Vagina (tissue), 2 donors: Measurements from ENCODE around the gene SCUBE1. TPM values are rescaled to one million over a fixed set of nuclear protein-coding genes. Genes with fewer than 3 reads are reported as not detected.
"Not testable (repeated sequence)": the region's sequence is repeated elsewhere in the genome, so short reads cannot be mapped to it uniquely, and the experiment has no call there.

Experiments used
- DNase-seq, 2 donors: peaks; one replicate each; pipeline ENCODE4 v3.0.0-alpha.2; 2017; ENCODE audit errors: extremely low spot score in 2 of 2
- H3K27ac ChIP-seq: fragments of 200-600 bp; sonication (generic); one replicate; pipeline ENCODE4 v1.5.1; 2019
- H3K27me3 ChIP-seq: fragments of 200-600 bp; sonication (generic); one replicate; pipeline ENCODE4 v1.5.1; 2019
- H3K36me3 ChIP-seq, 2 donors: fragments of 200-600 bp; sonication (generic); one replicate each; pipeline ENCODE4 v1.5.1; 2017 to 2019
- H3K4me1 ChIP-seq: fragments of 200-600 bp; sonication (generic); one replicate; pipeline ENCODE4 v1.5.1; 2019
- H3K4me3 ChIP-seq, 2 donors: fragments of 200-600 bp; sonication (generic); 1 replicate in 1 of 2; 2 replicates in 1 of 2; pipeline ENCODE4 v1.5.1; 2016 to 2019
- H3K9me3 ChIP-seq: fragments of 200-600 bp; sonication (generic); one replicate; pipeline ENCODE4 v1.5.1; 2019
- POLR2A ChIP-seq, 2 donors: fragments of 450-650 bp; IDR thresholded peaks; one replicate each; pipeline ENCODE4 v1.6.1; 2017; ENCODE audit warnings: antibody characterized with exemption in 2 of 2, mild to moderate bottlenecking in 2 of 2, moderate library complexity in 2 of 2
- POLR2AphosphoS5 ChIP-seq, 2 donors: sonication (generic); formaldehyde crosslinking; IDR thresholded peaks; one replicate each; pipeline ENCODE4 v1.9.0; 2017; ENCODE audit warnings: antibody characterized with exemption in 2 of 2, mild to moderate bottlenecking in 2 of 2, low read depth in 1 of 2; ENCODE audit not compliant: insufficient read depth in 1 of 2
- intact Hi-C: fragments of 100-400 bp; cut with DNase I; formaldehyde crosslinking; loops from one replicate; pipeline ENCODE4 v1.15.1; 2023
- total RNA-seq: library from RNA; depleted of rRNA; stranded (reverse); fragments of >200 nt; gene quantifications from one replicate; pipeline ENCODE4 v1.2.3, GENCODE V29; 2016
- TF ChIP-seq, protein P1 (sequence below), 3 experiments: fragments of 450-650 bp in 2 of 3; fragments of 200-600 bp in 1 of 3; sonication (generic) in 1 of 3; IDR thresholded peaks; one replicate each; pipeline ENCODE4 v1.5.1; 2017 to 2019; ENCODE audit warnings: antibody characterized with exemption in 3 of 3, mild to moderate bottlenecking in 2 of 3, moderate library complexity in 2 of 3

The SCUBE1 gene
- total RNA-seq, 1 donor from 2014 or later: 6.9 TPM

DNA sequence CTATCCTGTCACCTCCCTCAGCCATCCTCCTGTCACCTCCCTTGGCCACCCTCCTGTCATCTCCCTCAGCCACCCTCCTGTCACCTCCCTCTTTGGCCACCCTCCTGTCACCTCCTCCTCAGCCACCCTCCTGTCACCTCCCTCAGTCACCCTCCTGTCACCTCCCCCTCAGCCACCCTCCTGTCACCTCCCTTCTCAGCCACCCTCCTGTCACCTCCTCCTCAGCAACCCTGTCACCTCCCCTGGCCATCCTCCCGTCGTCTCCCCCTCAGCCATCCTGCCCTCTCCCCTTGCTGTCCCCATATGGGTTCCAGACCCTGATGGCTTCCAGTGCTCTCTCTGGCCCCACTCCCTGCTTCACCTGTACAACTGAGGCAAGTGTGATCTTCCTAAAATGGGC is 61.8 kb downstream of the SCUBE1 start:
- Histone ChIP-seq H3K4me3 (no peak overlapping the region), H3K27ac (no peak overlapping the region), H3K4me1 (no peaks in the 10 kb centered on the region), H3K27me3 (no peaks in the 10 kb centered on the region), H3K36me3 (no peaks in the 10 kb centered on the region), H3K9me3 (no peaks in the 10 kb centered on the region)
- DNase-seq: no peak
- intact Hi-C loops: no loop called here
- TF ChIP-seq POLR2A (IDR thresholded peaks at IDR 0.05) (no peak), POLR2AphosphoS5 (IDR thresholded peaks at IDR 0.05; ENCODE audit: insufficient read depth in 1 of 2, low read depth in 1 of 2) (no peak)
- TF ChIP-seq, protein P1, sequence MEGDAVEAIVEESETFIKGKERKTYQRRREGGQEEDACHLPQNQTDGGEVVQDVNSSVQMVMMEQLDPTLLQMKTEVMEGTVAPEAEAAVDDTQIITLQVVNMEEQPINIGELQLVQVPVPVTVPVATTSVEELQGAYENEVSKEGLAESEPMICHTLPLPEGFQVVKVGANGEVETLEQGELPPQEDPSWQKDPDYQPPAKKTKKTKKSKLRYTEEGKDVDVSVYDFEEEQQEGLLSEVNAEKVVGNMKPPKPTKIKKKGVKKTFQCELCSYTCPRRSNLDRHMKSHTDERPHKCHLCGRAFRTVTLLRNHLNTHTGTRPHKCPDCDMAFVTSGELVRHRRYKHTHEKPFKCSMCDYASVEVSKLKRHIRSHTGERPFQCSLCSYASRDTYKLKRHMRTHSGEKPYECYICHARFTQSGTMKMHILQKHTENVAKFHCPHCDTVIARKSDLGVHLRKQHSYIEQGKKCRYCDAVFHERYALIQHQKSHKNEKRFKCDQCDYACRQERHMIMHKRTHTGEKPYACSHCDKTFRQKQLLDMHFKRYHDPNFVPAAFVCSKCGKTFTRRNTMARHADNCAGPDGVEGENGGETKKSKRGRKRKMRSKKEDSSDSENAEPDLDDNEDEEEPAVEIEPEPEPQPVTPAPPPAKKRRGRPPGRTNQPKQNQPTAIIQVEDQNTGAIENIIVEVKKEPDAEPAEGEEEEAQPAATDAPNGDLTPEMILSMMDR (IDR thresholded peaks at IDR 0.05): no peak

DNA sequence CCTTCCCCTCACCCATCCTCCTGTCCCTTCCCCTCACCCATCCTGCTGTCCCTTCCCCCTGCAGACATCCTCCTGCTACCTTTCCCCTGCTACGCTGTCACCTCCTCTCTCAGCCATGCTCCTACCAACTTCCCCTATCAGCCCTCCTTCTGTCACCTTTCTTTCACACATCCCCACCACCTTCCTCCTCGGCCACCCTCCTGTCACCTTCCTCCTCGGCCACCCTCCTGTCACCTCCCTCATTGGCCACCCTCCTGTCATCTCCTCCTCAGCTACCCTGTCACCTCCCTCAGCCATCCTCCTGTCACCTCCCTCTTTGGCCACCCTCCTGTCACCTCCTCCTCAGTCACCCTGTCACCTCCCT is 62.7 kb downstream of the SCUBE1 start:
- H3K27me3 ChIP-seq, H3K4me1 ChIP-seq, H3K4me3 ChIP-seq, H3K36me3 ChIP-seq, DNase-seq, H3K9me3 ChIP-seq, intact Hi-C loops, H3K27ac ChIP-seq: not testable (repeated sequence)

DNA sequence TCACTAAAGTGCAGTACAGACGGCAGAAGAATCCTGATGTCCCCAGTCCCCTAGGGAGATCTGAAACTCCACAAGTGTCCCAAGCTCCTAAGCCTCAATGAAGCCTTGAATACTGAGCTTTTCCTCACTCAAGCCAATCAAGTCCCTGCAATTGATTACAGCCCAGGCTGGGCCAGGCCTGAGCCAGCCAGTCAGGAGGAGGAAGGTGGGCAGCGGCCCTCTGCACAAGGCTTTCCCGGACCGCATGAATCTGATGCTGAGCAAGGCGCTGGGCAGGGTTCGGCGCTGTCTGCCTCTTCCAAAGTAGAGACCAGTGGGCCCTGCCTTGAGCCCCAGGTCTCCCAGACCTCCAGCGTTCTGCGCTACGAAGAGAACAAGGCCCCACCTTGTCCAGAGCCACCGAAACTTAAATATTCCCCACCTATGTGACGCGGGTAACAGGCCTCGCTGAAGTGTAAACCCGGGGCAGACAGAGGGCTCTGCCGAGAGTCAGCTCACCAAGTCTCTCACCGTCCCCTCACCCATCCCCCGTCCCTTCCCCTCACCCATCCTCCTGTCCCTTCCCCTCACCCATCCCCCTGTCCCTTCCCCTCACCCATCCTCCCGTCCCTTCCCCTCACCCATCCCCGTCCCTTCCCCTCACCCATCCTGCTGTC is 63.2 kb downstream of the SCUBE1 start:
- intact Hi-C loops: loop anchor here (5.0 to 10.0 kb wide), 3 partner anchors 57 to 605 kb away; no protein-coding TSS in a partner anchor
- no peaks in the 10 kb centered on the region for H3K36me3 ChIP-seq
- no peaks in the 10 kb centered on the region for H3K9me3 ChIP-seq
- no peak overlapping the region for H3K27ac ChIP-seq
- H3K4me1 ChIP-seq: no peaks in the 10 kb centered on the region
- DNase-seq: no peak
- TF ChIP-seq, protein P1 (IDR thresholded peaks at IDR 0.05): no peak
- no peak for TF ChIP-seq POLR2AphosphoS5 (IDR thresholded peaks at IDR 0.05; ENCODE audit: insufficient read depth in 1 of 2, low read depth in 1 of 2)
- no peak for TF ChIP-seq POLR2A (IDR thresholded peaks at IDR 0.05)
- no peak overlapping the region for H3K4me3 ChIP-seq
- H3K27me3 ChIP-seq: no peaks in the 10 kb centered on the region

DNA sequence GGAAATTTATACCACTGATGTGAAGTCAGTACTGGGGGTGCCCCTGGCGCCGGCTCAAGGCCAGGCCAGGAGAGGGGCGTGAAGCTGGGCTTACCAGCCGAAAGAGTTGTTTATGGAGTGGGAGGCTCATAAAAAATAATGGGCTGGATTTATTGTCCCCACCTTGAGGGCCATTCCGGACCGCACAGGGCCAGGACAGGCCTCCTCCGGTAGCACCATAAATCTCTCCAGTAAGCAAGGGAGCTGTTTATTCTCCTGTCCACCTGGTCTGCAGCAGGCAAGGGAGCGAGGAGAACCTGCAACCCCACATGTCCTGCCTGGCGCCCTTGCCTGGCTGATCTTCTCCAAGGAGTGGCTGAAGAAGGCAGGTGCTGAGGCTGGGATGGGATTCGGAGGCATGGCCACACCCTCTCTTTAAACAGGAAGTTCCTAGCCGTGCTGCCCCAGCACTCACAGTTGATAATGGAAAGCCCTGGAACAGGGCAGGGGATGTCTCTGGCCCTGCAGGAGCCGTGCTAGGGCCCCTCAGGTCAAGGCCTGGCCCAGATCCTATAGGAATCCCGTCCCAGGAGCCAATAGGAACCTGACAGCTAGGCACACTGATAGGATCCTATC is 65.1 kb downstream of the SCUBE1 start:
- intact Hi-C loops: loop anchor here (5.0 to 10.0 kb wide), 3 partner anchors 59 to 607 kb away; no protein-coding TSS in a partner anchor
- Histone ChIP-seq H3K4me3 (no peak overlapping the region), H3K27me3 (no peaks in the 10 kb centered on the region), H3K27ac (no peak overlapping the region), H3K36me3 (no peaks in the 10 kb centered on the region), H3K4me1 (no peaks in the 10 kb centered on the region), H3K9me3 (no peaks in the 10 kb centered on the region)
- no peak for DNase-seq
- TF ChIP-seq POLR2AphosphoS5 (IDR thresholded peaks at IDR 0.05; ENCODE audit: insufficient read depth in 1 of 2, low read depth in 1 of 2) (no peak), POLR2A (IDR thresholded peaks at IDR 0.05) (no peak)
- TF ChIP-seq, protein P1 (IDR thresholded peaks at IDR 0.05): no peak

DNA sequence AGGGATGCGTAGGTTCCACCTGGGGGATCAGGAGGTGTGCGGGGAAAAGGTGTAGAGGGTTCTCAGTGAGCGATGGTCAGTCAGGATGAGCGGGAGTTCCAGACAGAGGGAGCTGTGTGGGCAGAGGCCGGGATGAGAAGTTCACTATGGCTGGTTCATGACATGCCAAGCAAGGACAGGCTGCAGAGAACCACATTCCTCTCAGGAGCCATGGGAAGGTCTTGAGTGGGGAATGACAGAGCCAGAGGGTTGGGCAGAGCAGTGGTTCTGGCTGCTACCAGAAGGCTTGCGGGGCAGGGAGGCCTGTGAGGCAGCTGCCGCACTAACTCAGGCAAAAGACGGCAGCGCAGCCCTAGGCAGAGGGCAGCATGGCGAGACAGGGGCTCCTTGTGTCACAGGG is 66.1 kb downstream of the SCUBE1 start:
- no peaks in the 10 kb centered on the region for H3K9me3 ChIP-seq
- H3K4me1 ChIP-seq: no peaks in the 10 kb centered on the region
- H3K27ac ChIP-seq: no peak overlapping the region
- TF ChIP-seq, protein P1 (IDR thresholded peaks at IDR 0.05): no peak
- TF ChIP-seq POLR2A (IDR thresholded peaks at IDR 0.05): no peak
- no peak for TF ChIP-seq POLR2AphosphoS5 (IDR thresholded peaks at IDR 0.05; ENCODE audit: insufficient read depth in 1 of 2, low read depth in 1 of 2)
- no peak for DNase-seq
- H3K4me3 ChIP-seq: no peak overlapping the region
- intact Hi-C loops: loop anchor here (5.0 to 10.0 kb wide), 3 partner anchors 60 to 608 kb away; no protein-coding TSS in a partner anchor
- no peaks in the 10 kb centered on the region for H3K27me3 ChIP-seq
- no peaks in the 10 kb centered on the region for H3K36me3 ChIP-seq
